Limb (tissue), 2 donors: ENCODE data around the gene SLC25A36.
"Not testable (repeated sequence)": the region's sequence is repeated elsewhere in the genome, so short reads cannot be mapped to it uniquely, and the experiment has no call there.

Experiments used
- DNase-seq, 2 donors: peaks; one replicate each; pipeline ENCODE4 v3.0.0-alpha.2; 2016; ENCODE audit errors: extremely low spot score in 2 of 2

The SLC25A36 gene

DNA sequence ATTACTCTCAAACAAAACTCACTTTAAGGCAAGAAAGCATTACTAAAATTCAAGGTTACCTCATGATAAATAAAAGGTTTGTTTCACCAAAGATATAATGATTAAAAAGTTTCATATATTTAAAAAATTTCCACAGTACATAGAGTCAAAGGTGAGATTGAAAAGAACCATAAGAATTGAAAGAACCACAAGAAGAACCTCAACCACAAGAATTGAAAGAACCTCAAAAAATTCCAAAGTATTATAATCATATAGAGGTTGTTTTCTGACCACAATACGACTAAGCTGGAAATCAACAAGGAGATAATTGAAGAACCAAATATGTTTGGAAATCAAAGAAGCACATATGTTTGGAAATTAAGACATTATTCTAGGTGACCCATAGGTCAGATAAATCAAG lies 52.7 kb downstream of the SLC25A36 start:
- DNase-seq = no peak

- not testable (repeated sequence) for DNase-seq
These were observed 53.2 kb downstream of the SLC25A36 start for GRCh38 chr3:140994861-140995260.

DNA sequence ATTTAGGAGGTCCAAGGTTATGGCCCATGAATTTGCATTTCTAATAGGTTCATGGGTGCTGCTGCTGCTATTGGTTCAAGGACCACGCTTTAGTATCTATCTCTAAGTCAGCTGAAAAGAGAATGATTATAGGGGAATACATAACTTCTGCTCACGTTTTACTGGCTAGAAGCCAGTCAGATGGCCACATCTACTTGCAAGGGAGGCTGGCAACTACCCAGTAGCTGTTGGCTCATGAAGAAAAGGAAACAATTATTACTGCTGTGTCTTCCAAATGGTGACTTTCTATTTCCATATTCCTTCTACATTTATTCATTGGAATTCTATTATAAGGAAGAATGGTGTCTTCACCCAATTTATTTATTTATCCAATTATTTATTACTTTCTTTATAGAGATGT lies 54.2 kb downstream of the SLC25A36 start:
- no peak for DNase-seq

DNA sequence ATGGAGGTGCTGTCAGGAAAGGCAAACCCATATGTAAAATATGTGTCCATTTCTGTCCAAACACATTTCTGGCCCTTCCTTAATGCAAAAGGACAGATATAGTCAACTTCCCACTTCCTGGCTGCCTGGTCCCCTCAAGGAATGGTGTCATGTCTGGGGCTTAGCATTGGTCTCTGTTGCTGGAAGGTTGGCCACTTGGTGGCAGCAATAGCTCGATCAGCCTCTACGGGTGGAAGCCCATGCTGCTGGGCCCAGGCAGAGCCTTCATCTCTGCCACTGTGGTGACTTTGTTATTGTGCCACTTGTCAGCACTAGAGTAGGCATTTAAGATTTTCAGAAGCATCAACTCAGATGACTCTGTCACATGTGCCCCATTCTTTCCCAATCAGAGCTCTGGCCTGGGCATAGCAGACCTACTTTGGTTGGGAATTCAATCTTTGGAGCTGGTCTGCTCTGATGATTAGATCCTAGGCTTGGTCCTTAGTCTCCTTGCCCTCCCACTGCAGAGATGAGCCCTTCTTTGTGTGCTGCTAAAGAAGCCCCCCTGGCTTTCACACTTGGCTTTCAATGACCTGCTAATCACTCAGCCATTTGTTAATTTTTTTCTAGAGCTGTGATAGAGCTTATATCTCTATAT lies 58.5 kb downstream of the SLC25A36 start:
- DNase-seq = peak; percentile 70 to 80

DNA sequence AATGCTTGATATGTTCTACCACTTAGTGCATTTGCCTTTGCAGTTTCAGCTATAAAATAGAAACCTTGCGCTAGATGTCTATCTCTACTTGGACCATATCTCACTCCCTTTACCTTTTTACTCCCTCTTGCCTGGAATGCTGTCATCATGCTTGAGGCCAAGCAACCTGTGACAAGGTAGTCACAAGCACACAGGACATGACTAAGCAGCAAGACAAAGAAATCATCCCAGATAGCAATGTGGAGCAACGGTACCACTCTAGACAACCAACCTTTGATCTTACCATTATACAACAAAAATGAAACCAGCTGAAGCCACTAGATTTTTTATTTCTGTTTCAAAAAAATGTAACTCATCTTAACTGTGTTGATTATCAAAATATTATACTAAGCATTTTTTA lies 59.0 kb downstream of the SLC25A36 start:
- DNase-seq = no peak

DNA sequence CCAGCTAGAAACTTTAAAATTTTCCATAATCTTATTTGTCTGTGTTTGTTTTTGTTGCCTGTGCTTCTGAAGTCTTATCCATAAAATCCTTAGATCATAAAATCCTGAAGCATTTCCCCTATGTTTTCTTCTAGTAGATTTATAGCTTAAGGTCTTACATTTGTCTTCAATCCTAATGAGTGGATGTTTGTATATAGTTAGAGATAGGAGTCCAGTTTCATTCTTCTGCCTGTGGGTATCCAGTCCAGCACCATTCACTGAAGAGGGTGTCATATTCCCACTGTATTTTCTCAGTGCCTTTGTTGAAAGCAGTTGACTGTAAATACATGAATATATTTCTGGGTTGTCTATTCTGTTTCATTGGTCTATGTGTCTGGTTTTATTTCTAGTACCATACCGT lies 64.7 kb downstream of the SLC25A36 start:
- no peak for DNase-seq

- no peak for DNase-seq
These were observed 67.9 kb downstream of the SLC25A36 start for GRCh38 chr3:141009496-141009895.

DNA sequence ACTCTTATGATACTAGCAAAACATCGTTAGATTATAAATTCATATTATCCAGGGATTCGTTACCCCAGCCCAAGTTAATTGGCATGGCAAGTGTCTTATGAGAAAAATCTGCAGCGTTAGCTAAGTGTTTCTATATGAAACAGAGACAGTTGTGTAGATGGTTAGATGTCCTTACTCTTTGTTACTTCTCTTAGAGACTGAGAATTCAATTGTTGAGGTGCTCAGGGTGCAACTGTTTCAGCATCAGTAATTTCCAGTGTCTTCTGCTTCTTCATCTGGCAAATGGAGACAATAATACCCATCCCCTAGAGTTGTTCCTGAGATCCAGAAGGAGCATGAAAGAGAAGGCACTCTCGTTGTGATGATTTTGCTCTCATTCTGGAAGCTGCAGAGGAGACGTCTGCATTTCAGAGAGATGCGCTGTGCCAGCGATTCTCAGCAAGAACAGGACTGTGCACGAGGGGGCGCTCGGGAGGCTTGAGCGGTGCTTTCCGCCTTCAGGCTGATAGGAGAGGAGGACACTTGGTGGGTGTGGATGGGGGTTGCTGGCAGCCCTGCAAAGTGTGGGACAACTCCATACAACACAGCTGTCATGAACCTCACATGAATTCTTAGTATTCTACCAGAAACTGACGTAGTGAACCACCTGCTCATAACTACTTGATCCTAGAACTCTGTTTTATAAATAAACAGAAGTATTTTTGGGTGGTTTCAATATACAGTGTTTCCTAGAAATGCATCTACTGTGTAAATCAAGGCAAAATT lies 69.8 kb downstream of the SLC25A36 start:
- DNase-seq = peak; percentile 85 to 92

DNA sequence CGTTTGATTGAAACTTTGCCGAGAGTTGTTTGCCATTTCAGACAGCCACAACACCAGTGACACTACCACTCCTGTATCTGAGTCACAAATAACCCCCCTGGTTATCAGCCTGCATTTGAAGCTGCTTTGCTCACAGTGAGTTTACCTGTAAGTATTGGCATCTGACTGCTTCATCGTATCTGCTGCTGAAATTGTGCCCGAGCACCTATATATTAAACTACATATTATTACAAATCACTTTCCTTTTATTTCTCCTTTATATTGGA lies 70.3 kb downstream of the SLC25A36 start:
- no peak for DNase-seq

DNA sequence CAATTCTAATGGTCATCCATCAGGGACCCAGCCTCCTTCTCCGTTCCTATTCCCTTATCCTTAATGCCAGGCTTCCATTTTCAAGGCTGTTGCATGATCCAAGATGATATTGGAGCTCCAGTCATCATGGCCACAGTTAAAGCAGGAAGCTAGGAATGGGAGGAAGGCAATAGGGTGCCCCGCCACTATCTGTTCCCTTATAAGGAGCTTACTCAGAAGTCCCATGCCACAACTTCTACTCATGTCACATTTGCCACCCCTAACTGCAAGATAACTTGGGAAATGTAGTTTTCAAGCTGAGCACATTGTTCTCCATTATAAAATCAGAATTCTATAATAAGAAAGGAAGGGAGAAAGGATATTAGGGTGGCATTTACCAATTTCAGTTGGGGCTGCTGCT lies 70.9 kb downstream of the SLC25A36 start:
- no peak for DNase-seq

- no peak for DNase-seq
These were observed 73.8 kb downstream of the SLC25A36 start for GRCh38 chr3:141015481-141015880.

DNA sequence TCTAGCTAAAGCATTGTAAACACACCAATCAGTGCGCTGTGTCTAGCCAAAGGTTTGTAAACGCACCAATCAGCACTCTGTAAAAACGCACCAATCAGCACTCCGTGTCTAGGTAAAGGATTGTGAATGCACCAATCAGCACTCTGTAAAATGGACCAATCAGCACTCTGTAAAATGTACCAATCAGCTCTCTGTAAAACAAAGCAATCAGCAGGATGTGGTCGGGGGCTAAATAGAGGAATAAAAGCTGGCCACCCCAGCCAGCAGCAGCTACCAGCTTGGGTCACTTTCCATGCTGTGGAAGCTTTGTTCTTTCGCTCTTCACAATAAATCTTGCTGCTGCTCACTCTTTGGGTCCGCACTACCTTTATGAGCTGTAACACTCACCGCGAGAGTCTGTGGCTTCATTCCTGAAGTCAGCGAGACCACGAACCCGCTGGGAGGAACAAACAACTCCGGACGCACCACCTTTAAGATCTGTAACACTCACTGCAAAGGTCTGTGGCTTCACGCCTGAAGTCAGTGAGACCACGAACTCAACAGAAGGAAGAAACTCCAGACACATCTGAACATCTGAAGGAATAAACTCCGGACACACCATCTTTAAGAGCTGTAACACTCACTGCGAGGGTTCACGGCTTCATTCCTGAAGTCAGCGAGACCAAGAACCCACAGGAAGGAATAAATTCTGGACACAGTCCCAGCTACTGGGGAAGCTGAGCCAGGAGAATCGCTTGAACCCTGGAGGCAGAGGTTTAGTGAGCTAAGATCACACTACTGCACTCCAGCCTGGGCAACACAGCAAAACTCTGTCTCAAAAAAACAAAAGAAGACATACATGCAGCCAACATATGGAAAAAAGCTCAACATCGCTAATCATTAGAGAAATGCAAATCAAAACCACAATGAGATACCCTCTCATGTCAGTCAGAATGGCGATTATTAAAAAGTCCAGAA lies 76.0 kb downstream of the SLC25A36 start:
- not testable (repeated sequence) for DNase-seq

GRCh38 chr3:141019244-141019643 lies 77.6 kb downstream of the SLC25A36 start:
- DNase-seq = no peak

DNA sequence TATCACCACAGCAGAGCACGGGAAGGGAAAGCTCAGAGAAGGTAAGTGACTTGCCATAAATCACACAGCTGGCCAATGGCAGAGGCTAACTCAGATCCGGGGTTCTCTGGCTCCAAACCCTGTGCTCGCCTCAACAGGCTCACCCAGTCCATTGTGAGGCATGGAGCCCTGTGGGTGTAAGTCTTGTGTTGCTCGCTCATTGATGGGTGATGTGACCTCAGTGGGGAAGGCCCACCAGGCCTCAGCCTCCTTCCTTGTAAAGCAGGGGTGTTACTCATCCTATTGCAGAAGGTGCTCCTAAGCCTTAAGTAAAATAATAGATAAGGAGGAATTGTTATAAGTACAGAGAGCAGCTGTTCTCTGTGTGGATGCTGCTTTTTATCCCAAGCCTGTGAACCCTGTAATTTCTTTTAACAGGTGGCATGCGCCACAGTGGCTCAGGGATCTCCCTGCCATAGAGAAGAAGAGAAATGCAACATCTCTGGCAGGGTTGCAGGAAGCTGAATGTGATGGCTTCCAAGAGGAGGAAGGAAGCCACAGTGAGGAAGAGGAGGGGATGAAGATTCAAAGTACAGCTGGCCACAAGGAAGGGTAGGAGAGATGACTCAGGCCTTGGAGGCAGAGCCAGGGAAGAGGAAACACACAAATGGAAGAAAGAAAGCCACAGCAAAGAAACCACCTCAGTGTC lies 78.7 kb downstream of the SLC25A36 start:
- no peak for DNase-seq

DNA sequence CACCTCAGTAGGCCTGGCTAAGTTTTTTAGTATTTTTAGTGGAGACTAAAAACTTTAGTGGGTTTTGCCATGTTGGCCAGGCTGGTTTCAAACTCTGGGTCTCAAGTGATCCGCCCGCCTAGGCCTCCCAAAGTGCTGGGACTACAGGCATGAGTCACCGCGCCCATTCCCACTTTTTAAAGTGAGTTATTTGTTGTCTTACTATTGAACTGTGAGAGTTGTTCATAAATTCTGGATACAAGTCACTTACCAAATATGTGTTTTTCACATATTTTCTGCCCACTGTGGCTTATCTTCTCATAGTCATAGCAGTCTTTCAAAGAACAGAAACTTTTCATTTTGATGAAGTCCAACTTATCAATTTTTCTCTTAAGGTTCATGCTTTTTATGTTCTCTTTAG lies 79.6 kb downstream of the SLC25A36 start:
- no peak for DNase-seq
